Measurements from ENCODE around the gene NAT8L.

Gene NAT8L

GRCh38 chr4:2094545-2094944 lies 35.4 kb downstream of the NAT8L start:
- no peak for DNase-seq (ENCODE audit: low spot score)

- no peak for DNase-seq (ENCODE audit: low spot score)
Measured at GRCh38 chr4:2095236-2096072, 36.3 kb downstream of the NAT8L start.

GRCh38 chr4:2096073-2096609 lies 37.0 kb downstream of the NAT8L start:
- no peak for DNase-seq (ENCODE audit: low spot score)

GRCh38 chr4:2101346-2102044 lies 42.4 kb downstream of the NAT8L start:
- no peak for DNase-seq (ENCODE audit: low spot score)

GRCh38 chr4:2102045-2102883 lies 43.1 kb downstream of the NAT8L start:
- DNase-seq (ENCODE audit: low spot score), result no peak

- DNase-seq (ENCODE audit: low spot score), result no peak
Measured at GRCh38 chr4:2103127-2103842, 44.2 kb downstream of the NAT8L start.

GRCh38 chr4:2103843-2104547 lies 44.9 kb downstream of the NAT8L start:
- DNase-seq (ENCODE audit: low spot score), result no peak

GRCh38 chr4:2104556-2105345 lies 45.6 kb downstream of the NAT8L start:
- no peak for DNase-seq (ENCODE audit: low spot score)

GRCh38 chr4:2105559-2105958 lies 46.4 kb downstream of the NAT8L start:
- DNase-seq (ENCODE audit: low spot score), result no peak

GRCh38 chr4:2116687-2117400 lies 57.7 kb downstream of the NAT8L start:
- DNase-seq (ENCODE audit: low spot score), result no peak

Measured in Ammon's horn (tissue), 1 donor.